GM12875 (cell line): Measurements from ENCODE around the gene SLK.

Source experiments
- H3K4me3 ChIP-seq: one replicate; pipeline ENCODE4 v1.5.1; 2011; ENCODE audit warnings: low read depth, low read length, control low read depth
- CTCF ChIP-seq: IDR thresholded peaks from 2 replicates; pipeline ENCODE4 v1.5.1; 2011; ENCODE audit warnings: low read depth, mild to moderate bottlenecking, control low read depth, inconsistent platforms, low read length, moderate library complexity, borderline replicate concordance; ENCODE audit not compliant: insufficient read depth

SLK gene

DNA sequence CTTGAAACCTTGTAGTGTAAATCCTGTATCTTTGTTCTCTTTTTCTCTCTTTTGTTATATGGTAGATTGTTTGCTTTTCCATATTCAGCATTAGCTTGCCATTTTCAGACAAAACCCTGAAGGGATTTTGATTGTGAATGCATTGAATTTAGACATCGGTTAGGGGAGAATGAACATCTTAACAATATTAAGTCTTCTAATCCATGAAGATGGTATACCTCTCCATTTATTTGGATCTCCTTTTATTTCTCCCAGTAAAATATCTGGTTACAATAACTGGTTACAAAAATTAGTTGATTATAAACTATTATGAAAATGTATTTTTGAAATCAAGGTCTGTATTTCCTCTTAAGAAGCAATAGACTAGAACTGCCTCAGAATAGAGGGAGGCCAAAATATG is 12.4 kb upstream of the SLK start:
- no peak overlapping the region for H3K4me3 ChIP-seq
- no peak for TF ChIP-seq CTCF

DNA sequence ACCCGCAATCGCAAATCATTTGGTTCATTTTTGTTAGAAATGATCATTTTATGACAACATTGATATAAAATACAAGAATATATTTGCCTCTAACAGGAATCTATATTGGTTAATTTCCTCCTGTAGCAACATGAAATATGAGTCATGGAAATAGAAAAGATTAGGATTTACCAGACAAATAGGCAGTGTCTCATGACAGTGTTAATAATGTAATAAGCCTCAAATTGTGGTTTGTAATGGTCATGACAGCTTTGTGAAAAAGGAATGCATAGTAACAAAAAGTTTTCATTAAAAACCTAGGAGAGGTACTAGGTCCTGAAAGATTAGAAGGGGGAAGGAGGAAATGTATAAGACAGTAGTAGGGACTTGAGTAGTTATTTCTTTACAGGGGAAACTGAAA is 7.9 kb upstream of the SLK start:
- no peak overlapping the region for H3K4me3 ChIP-seq
- TF ChIP-seq CTCF = no peak

GRCh38 chr10:103960103-103960502 is 6.8 kb upstream of the SLK start:
- H3K4me3 ChIP-seq = no peak overlapping the region
- no peak for TF ChIP-seq CTCF

GRCh38 chr10:103967448-103968071 is 620 bp downstream of the SLK start:
- no peak for TF ChIP-seq CTCF
- peak overlapping the region; percentile 74 for H3K4me3 ChIP-seq

DNA sequence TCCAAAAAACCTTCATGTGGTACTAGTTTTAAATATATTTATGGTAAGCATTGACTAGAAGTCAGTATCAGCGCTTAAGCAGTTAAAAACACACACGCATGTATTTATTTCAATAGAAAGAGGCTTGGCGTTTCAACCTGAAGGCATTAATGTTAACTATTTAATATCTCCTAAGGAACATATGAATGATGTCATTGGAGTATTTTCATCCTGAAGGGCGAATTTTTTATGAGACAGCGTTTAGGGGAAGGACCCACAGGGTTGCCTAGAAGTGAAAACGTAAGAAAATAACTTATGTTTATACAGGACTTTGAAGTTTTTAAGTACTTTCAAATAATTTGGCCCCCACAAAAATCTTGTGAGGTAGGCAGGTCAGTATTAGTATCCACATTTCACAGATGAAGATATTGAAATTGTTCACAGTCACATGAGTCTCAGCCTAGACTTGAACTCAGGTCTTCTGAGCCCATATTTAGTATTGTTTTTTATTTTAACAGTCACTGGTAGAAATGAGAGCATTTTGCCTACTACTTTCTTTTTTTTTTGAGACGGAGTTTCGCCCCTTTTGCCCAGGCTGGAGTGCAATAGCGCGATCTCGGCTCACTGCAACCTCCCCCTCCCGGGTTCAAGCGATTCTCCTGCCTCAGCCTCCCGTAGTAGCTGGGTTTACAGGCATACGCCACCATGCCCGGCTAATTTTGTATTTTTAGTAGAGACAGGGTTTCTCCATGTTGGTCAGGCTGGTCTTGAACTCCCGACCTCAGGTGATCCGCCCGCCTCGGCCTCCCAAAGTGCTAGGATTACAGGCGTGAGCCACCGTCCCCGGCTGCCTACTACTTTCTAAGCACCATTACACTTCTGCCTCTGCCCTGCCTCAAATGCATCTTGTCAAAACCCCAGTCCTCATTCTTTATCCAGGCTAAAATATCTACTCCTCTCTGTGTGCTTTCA is 1.8 kb downstream of the SLK start:
- no peak for TF ChIP-seq CTCF
- H3K4me3 ChIP-seq = peak overlapping the region; percentile 74

DNA sequence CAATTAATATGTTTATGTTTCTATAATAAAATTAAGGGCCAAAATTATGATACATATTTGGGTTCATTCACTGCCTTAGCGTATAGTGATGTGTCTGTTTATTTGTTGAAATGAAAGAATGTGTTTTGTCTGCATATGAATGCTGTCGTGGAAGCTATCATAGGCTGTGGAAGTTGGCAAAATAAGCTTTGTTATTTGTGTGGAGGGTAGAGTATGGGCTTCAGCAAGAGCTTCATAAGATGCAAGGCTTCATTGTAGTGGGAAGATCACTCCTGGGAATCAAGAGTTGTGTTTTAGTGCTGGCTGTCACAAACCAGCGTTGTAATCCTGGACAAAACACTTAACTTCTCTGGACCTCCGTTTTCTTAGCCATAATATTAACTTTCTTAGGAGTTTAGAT is 2.5 kb downstream of the SLK start:
- peak overlapping the region; percentile 38 for H3K4me3 ChIP-seq
- TF ChIP-seq CTCF = no peak
